ENCODE data around the gene PPP2R5C.

DNA sequence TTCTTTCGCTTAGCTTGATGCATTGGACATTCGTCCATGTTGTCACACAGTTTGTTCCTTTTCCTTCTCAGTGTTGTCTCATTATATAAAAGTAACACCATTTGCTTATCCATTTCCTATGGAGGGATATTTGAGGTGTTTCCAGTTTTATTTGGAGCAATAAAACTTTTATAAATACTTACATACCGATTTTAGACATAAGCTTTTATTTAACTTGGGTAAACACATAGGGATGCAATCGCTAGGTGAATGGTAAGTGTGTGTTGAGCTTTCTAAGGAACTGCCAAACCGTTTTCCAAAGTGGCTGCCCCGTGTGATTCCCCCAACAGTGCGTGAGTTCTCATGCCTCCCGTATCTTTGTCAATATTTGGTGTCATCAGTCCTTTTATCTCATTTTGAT is 107.7 kb downstream of the PPP2R5C start:
- TF ChIP-seq, protein P1, sequence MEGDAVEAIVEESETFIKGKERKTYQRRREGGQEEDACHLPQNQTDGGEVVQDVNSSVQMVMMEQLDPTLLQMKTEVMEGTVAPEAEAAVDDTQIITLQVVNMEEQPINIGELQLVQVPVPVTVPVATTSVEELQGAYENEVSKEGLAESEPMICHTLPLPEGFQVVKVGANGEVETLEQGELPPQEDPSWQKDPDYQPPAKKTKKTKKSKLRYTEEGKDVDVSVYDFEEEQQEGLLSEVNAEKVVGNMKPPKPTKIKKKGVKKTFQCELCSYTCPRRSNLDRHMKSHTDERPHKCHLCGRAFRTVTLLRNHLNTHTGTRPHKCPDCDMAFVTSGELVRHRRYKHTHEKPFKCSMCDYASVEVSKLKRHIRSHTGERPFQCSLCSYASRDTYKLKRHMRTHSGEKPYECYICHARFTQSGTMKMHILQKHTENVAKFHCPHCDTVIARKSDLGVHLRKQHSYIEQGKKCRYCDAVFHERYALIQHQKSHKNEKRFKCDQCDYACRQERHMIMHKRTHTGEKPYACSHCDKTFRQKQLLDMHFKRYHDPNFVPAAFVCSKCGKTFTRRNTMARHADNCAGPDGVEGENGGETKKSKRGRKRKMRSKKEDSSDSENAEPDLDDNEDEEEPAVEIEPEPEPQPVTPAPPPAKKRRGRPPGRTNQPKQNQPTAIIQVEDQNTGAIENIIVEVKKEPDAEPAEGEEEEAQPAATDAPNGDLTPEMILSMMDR (tag by site-specific recombination; IDR thresholded peaks at IDR 0.05), result no peak
- TF ChIP-seq ZNF292 (tag by site-specific recombination; IDR thresholded peaks at IDR 0.05; ENCODE audit: borderline replicate concordance, low read depth) (no peak), ZBTB1 (tag by site-specific recombination; IDR thresholded peaks at IDR 0.05) (no peak), KLF16 (tag by site-specific recombination; IDR thresholded peaks at IDR 0.05) (no peak), ZNF776 (tag by site-specific recombination; IDR thresholded peaks at IDR 0.05; ENCODE audit: borderline replicate concordance) (no peak), ZNF423 (tag by site-specific recombination; IDR thresholded peaks at IDR 0.05) (no peak), ZNF521 (tag by site-specific recombination; IDR thresholded peaks at IDR 0.05) (no peak)
- TF ChIP-seq, protein P2, sequence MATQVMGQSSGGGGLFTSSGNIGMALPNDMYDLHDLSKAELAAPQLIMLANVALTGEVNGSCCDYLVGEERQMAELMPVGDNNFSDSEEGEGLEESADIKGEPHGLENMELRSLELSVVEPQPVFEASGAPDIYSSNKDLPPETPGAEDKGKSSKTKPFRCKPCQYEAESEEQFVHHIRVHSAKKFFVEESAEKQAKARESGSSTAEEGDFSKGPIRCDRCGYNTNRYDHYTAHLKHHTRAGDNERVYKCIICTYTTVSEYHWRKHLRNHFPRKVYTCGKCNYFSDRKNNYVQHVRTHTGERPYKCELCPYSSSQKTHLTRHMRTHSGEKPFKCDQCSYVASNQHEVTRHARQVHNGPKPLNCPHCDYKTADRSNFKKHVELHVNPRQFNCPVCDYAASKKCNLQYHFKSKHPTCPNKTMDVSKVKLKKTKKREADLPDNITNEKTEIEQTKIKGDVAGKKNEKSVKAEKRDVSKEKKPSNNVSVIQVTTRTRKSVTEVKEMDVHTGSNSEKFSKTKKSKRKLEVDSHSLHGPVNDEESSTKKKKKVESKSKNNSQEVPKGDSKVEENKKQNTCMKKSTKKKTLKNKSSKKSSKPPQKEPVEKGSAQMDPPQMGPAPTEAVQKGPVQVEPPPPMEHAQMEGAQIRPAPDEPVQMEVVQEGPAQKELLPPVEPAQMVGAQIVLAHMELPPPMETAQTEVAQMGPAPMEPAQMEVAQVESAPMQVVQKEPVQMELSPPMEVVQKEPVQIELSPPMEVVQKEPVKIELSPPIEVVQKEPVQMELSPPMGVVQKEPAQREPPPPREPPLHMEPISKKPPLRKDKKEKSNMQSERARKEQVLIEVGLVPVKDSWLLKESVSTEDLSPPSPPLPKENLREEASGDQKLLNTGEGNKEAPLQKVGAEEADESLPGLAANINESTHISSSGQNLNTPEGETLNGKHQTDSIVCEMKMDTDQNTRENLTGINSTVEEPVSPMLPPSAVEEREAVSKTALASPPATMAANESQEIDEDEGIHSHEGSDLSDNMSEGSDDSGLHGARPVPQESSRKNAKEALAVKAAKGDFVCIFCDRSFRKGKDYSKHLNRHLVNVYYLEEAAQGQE (tag by site-specific recombination; IDR thresholded peaks at IDR 0.05), result no peak

Measured in HEK293 (cell line).